HepG2 (cell line): ENCODE data around the gene C19orf47. TPM values are rescaled to one million over a fixed set of nuclear protein-coding genes. Genes with fewer than 3 reads are reported as not detected.
"Not testable (repeated sequence)": the region's sequence is repeated elsewhere in the genome, so short reads cannot be mapped to it uniquely, and the experiment has no call there.

Source experiments
- ATAC-seq: fragments of 200-7000 bp; cut with Tn5 transposase; 3 replicates; pipeline ENCODE4 v1.9.1; 2020; ENCODE audit warnings: mild to moderate bottlenecking, moderate library complexity
- BruUV-seq: library from RNA; stranded (reverse); fragments of 400-500 nt; replicated peaks from 2 replicates; lab custom pipeline; 2021; lab: Mats Ljungman, UMichigan
- CTCF ChIA-PET: fragments of 300-600 bp; formaldehyde crosslinking; extraction: SDS; loops from one replicate; lab custom pipeline; 2021; ENCODE audit warnings: low total read pairs, inconsistent platforms, low intra/inter-chr PET ratio; lab: Yijun Ruan, JAX
- POLR2A ChIA-PET: fragments of 350-600 bp; sonication (Branson Sonifier 250); formaldehyde crosslinking; loops from one replicate; lab custom pipeline; 2020; ENCODE audit warnings: antibody characterized with exemption, inconsistent platforms; lab: Yijun Ruan, JAX
- DNase-seq: peaks from one replicate; pipeline ENCODE4 v3.0.0-alpha.2; 2015; ENCODE audit warnings: low spot score
- FAIRE-seq: peaks from 3 replicates; lab custom pipeline; 2011; peaks lifted over from hg19 to GRCh38; lab: Jason Lieb, UNC
- H2AFZ ChIP-seq: one replicate; pipeline ENCODE4 v1.6.1; 2011; ENCODE audit warnings: low read length, inconsistent platforms
- H3K27ac ChIP-seq: fragments of 300-600 bp; 3 replicates; pipeline ENCODE4 v1.8.0; 2011; ENCODE audit warnings: mixed run types, mild to moderate bottlenecking, mixed read lengths, low read length, inconsistent platforms; ENCODE audit not compliant: insufficient read depth; ENCODE audit errors: extremely low read length
- H3K27me3 ChIP-seq, 2 experiments: fragments of 200-600 bp in 1 of 2; 2 replicates in 1 of 2; 3 replicates in 1 of 2; pipeline versions ENCODE4 v1.6.0 to v1.8.0; 2011; ENCODE audit warnings: low read length in 2 of 2, mild to moderate bottlenecking in 2 of 2, moderate library complexity in 2 of 2, inconsistent platforms in 1 of 2; ENCODE audit not compliant: insufficient read depth in 2 of 2, control insufficient read depth in 1 of 2
- H3K36me3 ChIP-seq, 2 experiments: fragments of 200-600 bp in 1 of 2; replicated peaks in 1 of 2; 2 replicates in 1 of 2; 3 replicates in 1 of 2; pipeline versions ENCODE4 v1.5.1 to v1.8.0; 2011; ENCODE audit warnings: low read length in 2 of 2, inconsistent platforms in 1 of 2; ENCODE audit not compliant: insufficient read depth in 2 of 2, control insufficient read depth in 1 of 2
- H3K4me1 ChIP-seq: 2 replicates; pipeline ENCODE4 v1.5.1; 2012; ENCODE audit warnings: low read length, inconsistent platforms; ENCODE audit not compliant: insufficient read depth
- H3K4me2 ChIP-seq: 2 replicates; pipeline ENCODE4 v1.6.0; 2011; ENCODE audit warnings: low read depth, low read length, inconsistent platforms
- H3K4me3 ChIP-seq, 3 experiments: fragments of 200-600 bp in 1 of 3; sonication (generic), shearing (Covaris generic) in 1 of 3; replicated peaks in 1 of 3; 2 replicates each; pipeline ENCODE4 v1.5.1; 2011 to 2016; ENCODE audit warnings: low read length in 3 of 3, inconsistent platforms in 2 of 3, low read depth in 2 of 3, mild to moderate bottlenecking in 2 of 3, control low read depth in 1 of 3, mixed read lengths in 1 of 3; ENCODE audit not compliant: insufficient read depth in 1 of 3
- H3K79me2 ChIP-seq: one replicate; pipeline ENCODE4 v1.6.1; 2011; ENCODE audit warnings: low read length, inconsistent platforms; ENCODE audit not compliant: insufficient read depth
- H3K9ac ChIP-seq: 2 replicates; pipeline ENCODE4 v1.6.0; 2011; ENCODE audit warnings: mild to moderate bottlenecking, low read depth, low read length, inconsistent platforms; ENCODE audit not compliant: insufficient read depth
- H3K9me3 ChIP-seq: 2 replicates; pipeline ENCODE4 v1.5.1; 2012; ENCODE audit warnings: mild to moderate bottlenecking, low read length
- H4K20me1 ChIP-seq: 2 replicates; pipeline ENCODE4 v1.6.0; 2011; ENCODE audit warnings: inconsistent platforms, mild to moderate bottlenecking, low read length, moderate library complexity; ENCODE audit not compliant: insufficient read depth
- ATF6 ChIP-seq: sonication (generic); formaldehyde crosslinking; conservative IDR thresholded peaks from 2 replicates; pipeline ENCODE4 v1.4.0; 2020; ENCODE audit warnings: missing genetic modification reagents
- CBFB ChIP-seq: sonication (generic); formaldehyde crosslinking; IDR thresholded peaks from 2 replicates; pipeline ENCODE4 v1.4.0; 2020; ENCODE audit warnings: missing genetic modification reagents
- NFIC ChIP-seq: IDR thresholded peaks from 2 replicates; pipeline ENCODE4 v1.6.1; 2012; ENCODE audit warnings: mild to moderate bottlenecking, low read length, inconsistent platforms
- TEF ChIP-seq: sonication (generic); formaldehyde crosslinking; IDR thresholded peaks from 2 replicates; pipeline ENCODE4 v1.5.0; 2020; ENCODE audit warnings: missing genetic modification reagents
- ZNF33A ChIP-seq: sonication (generic); formaldehyde crosslinking; IDR thresholded peaks from 2 replicates; pipeline ENCODE4 v1.5.1; 2020; ENCODE audit warnings: missing genetic modification reagents, mild to moderate bottlenecking, moderate library complexity, borderline replicate concordance
- ZNF513 ChIP-seq: sonication (generic); formaldehyde crosslinking; conservative IDR thresholded peaks from 2 replicates; pipeline ENCODE4 v1.5.0; 2020; ENCODE audit warnings: missing genetic modification reagents
- ZNF792 ChIP-seq: IDR thresholded peaks from 2 replicates; pipeline ENCODE4 v1.6.1; 2016
- WGBS: methylation state at CpG from one replicate; pipeline ENCODE4 v1.1.6; 2017; ENCODE audit warnings: low lambda C conversion rate; 5-methylcytosine and 5-hydroxymethylcytosine counted together
- in situ Hi-C: cut with HindIII; loops from 2 replicates; pipeline ENCODE4 v1.10.0; 2017; ENCODE audit warnings: low pct_unique_long_range_greater_than_20kb; ENCODE audit not compliant: extremely low pct_ligation_motif_present
- intact Hi-C: fragments of 100-400 bp; cut with micrococcal nuclease; formaldehyde crosslinking; loops from one replicate; pipeline ENCODE4 v1.10.0; 2022; ENCODE audit not compliant: unreplicated experiment
- polyA plus RNA-seq, 8 experiments: library from polyadenylated mRNA; depleted of rRNA in 3 of 8; stranded (reverse) in 7 of 8; unstranded in 1 of 8; fragments of >200 nt; fragmentation: Illumina TruSeq in 4 of 8; extraction: Trizol in 4 of 8; gene quantifications; 2 replicates each; pipeline versions ENCODE4 v1.2.1 to v1.2.3, GENCODE V29; 2011 to 2016; ENCODE audit warnings: low read depth in 4 of 8, missing spikeins in 1 of 8, mixed read lengths in 1 of 8; ENCODE audit not compliant: insufficient read depth in 1 of 8
- total RNA-seq, 5 experiments: library from RNA; depleted of rRNA; stranded (reverse); fragments of >200 nt; fragmentation: Illumina TruSeq; extraction: Trizol; gene quantifications; 2 replicates each; pipeline ENCODE4 v1.2.3, GENCODE V29; 2016; ENCODE audit warnings: low read depth in 1 of 5

The C19orf47 gene
- total and polyA plus RNA-seq, 2 of the 13 experiments (the other 11 are each of a cell fraction or from before 2014, with no cell fraction given): 8.1 to 10.6 TPM

GRCh38 chr19:40335101-40335500, 13.1 kb downstream of the C19orf47 start:
- peaks cover 6 to 48% of the 10 kb centered on the region in 2 experiments for H3K36me3 ChIP-seq
- H3K4me2 ChIP-seq: no peak overlapping the region
- TF ChIP-seq ZNF33A (CRISPR knock-in tag) (no peak), CBFB (CRISPR knock-in tag) (no peak), TEF (no peak), ZNF513 (CRISPR knock-in tag) (no peak), NFIC (no peak), ZNF792 (CRISPR knock-in tag) (no peak), ATF6 (CRISPR knock-in tag) (no peak)
- peaks cover 4% of the 10 kb centered on the region for H3K79me2 ChIP-seq
- no peaks in the 10 kb centered on the region for H3K9me3 ChIP-seq
- FAIRE-seq (no peak), ATAC-seq (no peak), DNase-seq (no peak)
- POLR2A ChIA-PET: no interaction called here
- H3K9ac ChIP-seq: no peak overlapping the region
- no peak overlapping the region for H3K4me3 ChIP-seq
- BruUV-seq: no TSS peak
- H3K4me1 ChIP-seq: no peaks in the 10 kb centered on the region
- in situ Hi-C loops (no loop called here), intact Hi-C loops (no loop called here)
- CTCF ChIA-PET: no interaction called here
- H3K27me3 ChIP-seq: no peaks in the 10 kb centered on the region
- no peak overlapping the region for H3K27ac ChIP-seq
- no peaks in the 10 kb centered on the region for H4K20me1 ChIP-seq
- H2AFZ ChIP-seq: no peak overlapping the region

GRCh38 chr19:40333083-40333482, 15.1 kb downstream of the C19orf47 start:
- H3K9me3 ChIP-seq, H3K79me2 ChIP-seq, H3K4me2 ChIP-seq, H3K27me3 ChIP-seq, H3K27ac ChIP-seq, DNase-seq, FAIRE-seq, H4K20me1 ChIP-seq, H2AFZ ChIP-seq, H3K9ac ChIP-seq, POLR2A ChIA-PET, H3K4me3 ChIP-seq, H3K4me1 ChIP-seq, intact Hi-C loops, in situ Hi-C loops, BruUV-seq, ATAC-seq, CTCF ChIA-PET: not testable (repeated sequence)
- peaks cover 11 to 52% of the 10 kb centered on the region in 2 experiments for H3K36me3 ChIP-seq
- WGBS: 95% methylated on average over 6 of the region's 6 CpGs
